ENCODE data around the gene VPS13D.

GRCh38 chr1:12229835-12230548 lies at the start of gene VPS13D:
- TF ChIP-seq ZNF274 (IDR thresholded peaks at IDR 0.05; ENCODE audit: low read depth, low read length) = no peak
- no peak for TF ChIP-seq SUZ12 (IDR thresholded peaks at IDR 0.05; ENCODE audit: extremely low read depth, insufficient read depth, insufficient read length)
- peak; percentile 36 for TF ChIP-seq YY1 (IDR thresholded peaks at IDR 0.05; ENCODE audit: insufficient read depth, insufficient read length)

All from NT2/D1 (cell line).